Measurements from ENCODE around the gene INPP4A.

Gene INPP4A

DNA sequence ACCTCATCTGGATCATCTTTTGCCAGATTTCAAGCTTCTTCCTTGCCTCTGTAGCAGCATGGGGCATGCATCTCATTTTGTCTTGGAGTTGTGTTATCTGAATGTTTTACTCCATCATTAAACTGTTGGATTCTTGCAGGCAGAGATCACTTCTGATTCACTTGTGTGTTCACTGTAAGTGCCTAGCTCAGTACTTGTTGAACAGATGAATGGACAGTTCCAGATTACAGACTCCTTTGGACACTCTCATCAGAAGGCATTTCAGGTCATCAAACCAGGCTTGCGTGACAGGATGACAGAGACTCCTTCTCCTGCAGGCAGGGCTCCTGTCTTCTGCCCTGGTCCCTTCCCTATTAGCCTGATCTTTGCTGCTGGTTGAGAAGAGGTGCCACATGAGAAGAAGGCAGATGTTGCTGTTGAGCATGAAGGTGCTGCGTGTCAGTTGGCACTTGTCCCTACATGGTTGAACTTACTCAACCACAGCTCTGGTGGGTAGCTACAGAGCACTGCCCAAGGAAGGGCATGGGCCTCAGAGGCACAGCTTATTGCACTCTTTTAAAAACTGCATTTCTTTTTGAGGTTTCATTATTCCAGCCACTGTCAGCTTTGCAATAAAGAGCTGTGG, 58.9 kb downstream of the INPP4A start:
- H3K9ac ChIP-seq (ENCODE audit: low read depth, low read length) = no peak overlapping the region
- no peaks in the 10 kb centered on the region for H3K9me3 ChIP-seq (ENCODE audit: insufficient read depth, low read depth, low read length)
- no peaks in the 10 kb centered on the region for H3K27me3 ChIP-seq (ENCODE audit: insufficient read depth, low read length)
- H3K36me3 ChIP-seq (ENCODE audit: insufficient read depth, low read length) = no peaks in the 10 kb centered on the region
- whole genome bisulfite sequencing = 94% methylated on average over 2 of the region's 2 CpGs
- peaks cover 9% of the 10 kb centered on the region; the same call in 1 of the 2 replicates for H3K4me1 ChIP-seq (ENCODE audit: insufficient read depth, low read length)
- H3K27ac ChIP-seq (ENCODE audit: low read depth, low read length) = no peak overlapping the region
- H3K4me3 ChIP-seq (ENCODE audit: low read length) = no peak overlapping the region

DNA sequence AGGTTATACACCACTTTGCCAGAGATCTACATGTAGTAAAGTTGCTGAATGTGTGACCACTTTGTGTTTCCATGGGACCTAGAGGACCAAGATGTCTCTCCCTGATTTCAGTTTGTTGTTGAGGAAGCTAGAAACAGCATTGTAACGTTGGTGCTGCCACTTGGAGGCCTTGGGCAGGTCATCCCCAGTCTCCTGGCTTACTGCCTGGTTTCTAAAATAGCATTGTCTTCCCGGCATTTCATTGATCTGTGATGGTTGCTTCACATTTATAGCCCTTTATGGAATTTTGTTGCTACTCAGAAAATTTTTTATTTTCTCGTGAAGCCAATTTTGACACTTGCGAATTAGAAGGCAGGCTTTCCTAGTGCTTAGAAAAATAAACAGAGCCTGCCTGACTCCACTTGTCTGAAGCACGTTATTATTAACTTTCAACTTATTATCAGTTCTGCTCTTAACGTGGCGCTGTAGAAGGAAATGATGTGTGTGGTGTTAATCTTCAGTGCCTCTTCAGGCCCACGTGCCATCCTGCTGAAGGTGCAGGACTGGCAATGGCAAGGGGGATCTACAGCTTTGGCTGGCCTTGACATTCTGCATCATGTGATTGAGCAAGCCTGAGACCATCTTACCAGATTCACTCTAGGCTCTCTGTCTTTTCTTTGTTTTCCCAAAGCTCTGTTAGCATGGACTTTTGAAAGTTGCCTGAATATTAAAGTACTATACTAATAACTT, 59.9 kb downstream of the INPP4A start:
- H3K9ac ChIP-seq (ENCODE audit: low read depth, low read length) = no peak overlapping the region
- no peaks in the 10 kb centered on the region for H3K9me3 ChIP-seq (ENCODE audit: insufficient read depth, low read depth, low read length)
- H3K27me3 ChIP-seq (ENCODE audit: insufficient read depth, low read length) = no peaks in the 10 kb centered on the region
- H3K27ac ChIP-seq (ENCODE audit: low read depth, low read length) = no peak overlapping the region
- peaks cover 9% of the 10 kb centered on the region; the same call in 1 of the 2 replicates for H3K4me1 ChIP-seq (ENCODE audit: insufficient read depth, low read length)
- no peaks in the 10 kb centered on the region for H3K36me3 ChIP-seq (ENCODE audit: insufficient read depth, low read length)
- 95% methylated on average over 8 of the region's 8 CpGs for WGBS
- H3K4me3 ChIP-seq (ENCODE audit: low read length) = no peak overlapping the region

GRCh38 chr2:98505311-98505808, 60.7 kb downstream of the INPP4A start:
- 86% methylated on average over 6 of the region's 7 CpGs for WGBS
- H3K27ac ChIP-seq (ENCODE audit: low read depth, low read length) = no peak overlapping the region
- H3K36me3 ChIP-seq (ENCODE audit: insufficient read depth, low read length) = no peaks in the 10 kb centered on the region

DNA sequence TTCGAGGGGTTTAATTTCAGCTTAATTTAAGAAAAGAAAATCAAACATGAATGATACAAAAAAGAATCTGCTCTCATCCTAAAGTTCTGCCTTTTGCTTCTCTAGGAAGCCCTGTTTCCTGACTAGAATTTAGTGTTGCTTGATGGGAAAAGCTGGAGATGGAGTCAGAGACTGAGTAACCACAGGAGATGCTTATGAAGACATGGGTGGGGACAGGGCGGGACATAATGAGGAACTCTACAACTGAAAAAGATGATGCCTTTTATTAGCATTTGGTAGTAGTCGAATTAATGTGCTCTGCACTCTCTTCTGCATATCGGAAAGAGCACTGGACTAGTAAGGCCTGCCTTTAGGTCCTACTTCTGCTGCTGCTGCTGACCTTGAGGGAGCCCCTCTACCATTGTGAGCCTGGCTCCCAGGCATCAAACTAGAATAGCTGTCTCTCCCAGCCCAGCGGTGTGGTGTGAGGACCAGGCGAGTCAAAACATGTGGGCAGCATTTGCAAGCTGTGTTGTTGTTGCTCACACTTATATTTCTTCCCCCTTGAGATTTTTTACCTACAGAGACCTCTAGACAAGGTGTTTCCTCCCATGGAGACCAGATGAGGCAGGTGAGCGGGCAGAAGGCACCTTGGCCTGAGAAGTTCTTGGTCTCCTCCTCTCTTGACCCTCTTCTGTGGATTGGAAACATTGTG, 61.5 kb downstream of the INPP4A start:
- 93% methylated on average over 6 of the region's 7 CpGs for WGBS
- Histone ChIP-seq H3K27ac (ENCODE audit: low read depth, low read length) (no peak overlapping the region), H3K4me1 (ENCODE audit: insufficient read depth, low read length) (peaks cover 9% of the 10 kb centered on the region; the same call in 1 of the 2 replicates), H3K9ac (ENCODE audit: low read depth, low read length) (no peak overlapping the region), H3K27me3 (ENCODE audit: insufficient read depth, low read length) (no peaks in the 10 kb centered on the region), H3K4me3 (ENCODE audit: low read length) (no peak overlapping the region), H3K9me3 (ENCODE audit: insufficient read depth, low read depth, low read length) (no peaks in the 10 kb centered on the region), H3K36me3 (ENCODE audit: insufficient read depth, low read length) (no peaks in the 10 kb centered on the region)

More at GRCh38 chr2:98505311-98505808, 60.7 kb downstream of the INPP4A start:
- Histone ChIP-seq H3K4me1 (ENCODE audit: insufficient read depth, low read length) (peaks cover 9% of the 10 kb centered on the region; the same call in 1 of the 2 replicates), H3K4me3 (ENCODE audit: low read length) (no peak overlapping the region), H3K9ac (ENCODE audit: low read depth, low read length) (no peak overlapping the region), H3K9me3 (ENCODE audit: insufficient read depth, low read depth, low read length) (no peaks in the 10 kb centered on the region), H3K27me3 (ENCODE audit: insufficient read depth, low read length) (no peaks in the 10 kb centered on the region)

GRCh38 chr2:98506881-98507280, 62.2 kb downstream of the INPP4A start:
- Histone ChIP-seq H3K9ac (ENCODE audit: low read depth, low read length) (no peak overlapping the region), H3K4me3 (ENCODE audit: low read length) (no peak overlapping the region), H3K4me1 (ENCODE audit: insufficient read depth, low read length) (peaks cover 9% of the 10 kb centered on the region; the same call in 1 of the 2 replicates), H3K36me3 (ENCODE audit: insufficient read depth, low read length) (no peaks in the 10 kb centered on the region), H3K9me3 (ENCODE audit: insufficient read depth, low read depth, low read length) (no peaks in the 10 kb centered on the region), H3K27ac (ENCODE audit: low read depth, low read length) (no peak overlapping the region), H3K27me3 (ENCODE audit: insufficient read depth, low read length) (no peaks in the 10 kb centered on the region)
- 90% methylated on average over 5 of the region's 8 CpGs for WGBS

GRCh38 chr2:98507461-98507860, 62.8 kb downstream of the INPP4A start:
- no peak overlapping the region for H3K27ac ChIP-seq (ENCODE audit: low read depth, low read length)
- no peaks in the 10 kb centered on the region for H3K27me3 ChIP-seq (ENCODE audit: insufficient read depth, low read length)
- no peak overlapping the region for H3K4me3 ChIP-seq (ENCODE audit: low read length)
- no peak overlapping the region for H3K9ac ChIP-seq (ENCODE audit: low read depth, low read length)
- H3K36me3 ChIP-seq (ENCODE audit: insufficient read depth, low read length) = no peaks in the 10 kb centered on the region
- 94% methylated on average over 3 of the region's 3 CpGs for WGBS
- no peaks in the 10 kb centered on the region for H3K9me3 ChIP-seq (ENCODE audit: insufficient read depth, low read depth, low read length)
- peaks cover 6% of the 10 kb centered on the region; the same call in 1 of the 2 replicates for H3K4me1 ChIP-seq (ENCODE audit: insufficient read depth, low read length)

DNA sequence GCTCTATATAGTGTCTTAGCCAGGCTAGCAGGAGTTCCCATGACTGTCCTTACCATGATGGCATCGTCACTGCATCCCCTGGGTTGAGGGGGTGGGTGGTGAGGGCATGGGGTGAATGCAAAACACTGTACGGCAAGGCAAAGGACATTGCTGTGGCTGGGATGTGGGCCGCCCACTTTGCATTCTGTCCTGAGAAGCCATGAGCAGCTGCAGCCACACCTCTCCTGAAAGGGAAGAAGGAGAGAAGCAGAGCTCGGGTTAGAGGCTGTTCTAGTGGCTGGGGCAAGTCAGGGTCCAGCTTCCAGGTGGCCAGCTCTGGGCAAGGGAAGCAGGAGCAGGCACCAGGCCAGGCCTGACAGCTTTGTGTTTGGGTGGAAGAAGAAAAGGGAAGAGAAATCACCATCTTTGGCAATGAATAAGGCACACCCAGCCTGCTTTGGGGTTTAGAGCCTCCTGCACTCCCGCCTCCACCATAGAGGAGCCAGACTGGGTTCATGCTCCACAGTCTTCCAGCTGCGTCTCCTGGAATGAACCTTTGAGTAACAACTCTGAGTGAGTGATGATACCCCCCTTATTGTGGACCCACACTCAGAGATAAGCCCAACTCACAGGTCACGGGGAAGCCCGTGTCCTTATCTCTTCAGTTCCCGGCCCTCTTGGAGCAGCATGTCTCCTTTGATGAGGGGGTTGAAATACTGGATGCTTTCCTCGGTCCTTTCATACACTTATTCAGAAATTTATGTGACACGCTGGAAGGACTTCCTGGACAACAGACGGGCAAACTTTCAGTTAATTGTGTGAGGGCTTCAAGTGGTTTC, 63.4 kb downstream of the INPP4A start:
- Histone ChIP-seq H3K4me1 (ENCODE audit: insufficient read depth, low read length) (0 out of 2 replicates have a peak, but pooled peaks cover 3% of the 10 kb centered on the region), H3K9me3 (ENCODE audit: insufficient read depth, low read depth, low read length) (no peaks in the 10 kb centered on the region), H3K36me3 (ENCODE audit: insufficient read depth, low read length) (no peaks in the 10 kb centered on the region), H3K27ac (ENCODE audit: low read depth, low read length) (no peak overlapping the region), H3K4me3 (ENCODE audit: low read length) (no peak overlapping the region), H3K9ac (ENCODE audit: low read depth, low read length) (no peak overlapping the region), H3K27me3 (ENCODE audit: insufficient read depth, low read length) (no peaks in the 10 kb centered on the region)
- WGBS = 92% methylated on average over 11 of the region's 12 CpGs

DNA sequence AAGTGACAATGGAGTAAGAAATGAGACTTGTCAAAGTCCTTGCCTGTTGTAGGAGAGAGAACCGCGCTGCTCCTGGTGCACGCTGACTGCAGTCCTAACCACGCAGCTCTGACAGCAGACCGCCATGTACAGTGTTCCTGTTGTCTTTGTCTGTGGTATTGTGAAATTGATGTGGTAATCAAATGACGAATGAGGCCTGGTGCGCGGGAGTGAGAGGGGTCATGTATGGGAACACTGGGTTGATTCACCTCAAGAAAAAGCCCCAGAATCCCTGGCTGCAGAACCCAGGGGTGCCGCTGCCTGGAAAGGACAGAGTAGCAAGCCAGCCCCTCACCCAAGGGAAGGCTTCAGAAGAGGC, 64.0 kb downstream of the INPP4A start:
- Histone ChIP-seq H3K36me3 (ENCODE audit: insufficient read depth, low read length) (no peaks in the 10 kb centered on the region), H3K27me3 (ENCODE audit: insufficient read depth, low read length) (no peaks in the 10 kb centered on the region), H3K27ac (ENCODE audit: low read depth, low read length) (no peak overlapping the region), H3K4me3 (ENCODE audit: low read length) (no peak overlapping the region), H3K9ac (ENCODE audit: low read depth, low read length) (no peak overlapping the region), H3K4me1 (ENCODE audit: insufficient read depth, low read length) (0 out of 2 replicates have a peak, but pooled peaks cover 3% of the 10 kb centered on the region), H3K9me3 (ENCODE audit: insufficient read depth, low read depth, low read length) (no peaks in the 10 kb centered on the region)
- WGBS = 96% methylated on average over 9 of the region's 9 CpGs

- 93% methylated on average over 7 of the region's 7 CpGs for WGBS
- Histone ChIP-seq H3K4me1 (ENCODE audit: insufficient read depth, low read length) (0 out of 2 replicates have a peak, but pooled peaks cover 5% of the 10 kb centered on the region), H3K4me3 (ENCODE audit: low read length) (no peak overlapping the region), H3K9me3 (ENCODE audit: insufficient read depth, low read depth, low read length) (no peaks in the 10 kb centered on the region), H3K36me3 (ENCODE audit: insufficient read depth, low read length) (no peaks in the 10 kb centered on the region), H3K9ac (ENCODE audit: low read depth, low read length) (no peak overlapping the region), H3K27me3 (ENCODE audit: insufficient read depth, low read length) (no peaks in the 10 kb centered on the region), H3K27ac (ENCODE audit: low read depth, low read length) (no peak overlapping the region)
These were observed 65.1 kb downstream of the INPP4A start for GRCh38 chr2:98509542-98510321.

GRCh38 chr2:98510322-98510662, 65.6 kb downstream of the INPP4A start:
- H3K36me3 ChIP-seq (ENCODE audit: insufficient read depth, low read length) = no peaks in the 10 kb centered on the region
- no peaks in the 10 kb centered on the region for H3K27me3 ChIP-seq (ENCODE audit: insufficient read depth, low read length)
- H3K27ac ChIP-seq (ENCODE audit: low read depth, low read length) = no peak overlapping the region
- no peak overlapping the region for H3K9ac ChIP-seq (ENCODE audit: low read depth, low read length)
- H3K4me1 ChIP-seq (ENCODE audit: insufficient read depth, low read length) = peaks cover 9% of the 10 kb centered on the region; the same call in 1 of the 2 replicates
- 100% methylated on average over 2 of the region's 2 CpGs for WGBS
- H3K4me3 ChIP-seq (ENCODE audit: low read length) = no peak overlapping the region
- H3K9me3 ChIP-seq (ENCODE audit: insufficient read depth, low read depth, low read length) = no peaks in the 10 kb centered on the region

Measured in HUES64 (cell line).